NCI-H1436 (cell line): ENCODE data around the gene HDAC8.
"Not testable (repeated sequence)": the region's sequence is repeated elsewhere in the genome, so short reads cannot be mapped to it uniquely, and the experiment has no call there.

Source experiments
- DNase-seq: peaks from one replicate; lab custom pipeline; 2025; lab: John Stamatoyannopoulos, UW

Gene HDAC8

GRCh38 chrX:72373136-72373535, 199.5 kb downstream of the HDAC8 start:
- DNase-seq, result no peak

- no peak for DNase-seq
Measured at GRCh38 chrX:72372735-72373134, 199.9 kb downstream of the HDAC8 start.

GRCh38 chrX:72371405-72371804, 201.2 kb downstream of the HDAC8 start:
- DNase-seq, result no peak

GRCh38 chrX:72368796-72369195, 203.8 kb downstream of the HDAC8 start:
- no peak for DNase-seq

- peak; percentile 9 for DNase-seq
Measured at GRCh38 chrX:72367516-72367915, 205.1 kb downstream of the HDAC8 start.

GRCh38 chrX:72366701-72367454, 205.8 kb downstream of the HDAC8 start:
- DNase-seq, result no peak

GRCh38 chrX:72366178-72366577, 206.5 kb downstream of the HDAC8 start:
- DNase-seq, result no peak

- DNase-seq, result no peak
Measured at GRCh38 chrX:72365126-72365525, 207.5 kb downstream of the HDAC8 start.

GRCh38 chrX:72360326-72360725, 212.3 kb downstream of the HDAC8 start:
- DNase-seq, result no peak

- no peak for DNase-seq
Measured at GRCh38 chrX:72358313-72358712, 214.3 kb downstream of the HDAC8 start.

- no peak for DNase-seq
Measured at GRCh38 chrX:72352786-72353185, 219.9 kb downstream of the HDAC8 start.

GRCh38 chrX:72351606-72352334, 220.9 kb downstream of the HDAC8 start:
- DNase-seq, result no peak

- no peak for DNase-seq
Measured at GRCh38 chrX:72349190-72349589, 223.5 kb downstream of the HDAC8 start.

GRCh38 chrX:72348247-72348979, 224.2 kb downstream of the HDAC8 start:
- no peak for DNase-seq

GRCh38 chrX:72347366-72347765, 225.3 kb downstream of the HDAC8 start:
- DNase-seq, result no peak

GRCh38 chrX:72346302-72346949, 226.2 kb downstream of the HDAC8 start:
- DNase-seq, result no peak

- DNase-seq, result no peak
Measured at GRCh38 chrX:72340626-72341025, 232.0 kb downstream of the HDAC8 start.

GRCh38 chrX:72340041-72340440, 232.6 kb downstream of the HDAC8 start:
- no peak for DNase-seq

- DNase-seq, result no peak
Measured at GRCh38 chrX:72330131-72330530, 242.5 kb downstream of the HDAC8 start.

GRCh38 chrX:72326605-72327300, 245.9 kb downstream of the HDAC8 start:
- DNase-seq, result no peak

GRCh38 chrX:72319651-72320050, 253.0 kb downstream of the HDAC8 start:
- DNase-seq, result not testable (repeated sequence)

GRCh38 chrX:72317139-72317538, 255.5 kb downstream of the HDAC8 start:
- DNase-seq, result no peak
